ENCODE results near the gene C13orf46. TPM values are rescaled to one million over a fixed set of nuclear protein-coding genes. Genes with fewer than 3 reads are reported as not detected.
A peak's percentile ranks its signal among the peaks of the same experiment; 100 is the strongest.

Gene C13orf46
- total RNA-seq, 3 donors from 2014 or later = 1.3 to 1.8 (median 1.6) TPM

DNA sequence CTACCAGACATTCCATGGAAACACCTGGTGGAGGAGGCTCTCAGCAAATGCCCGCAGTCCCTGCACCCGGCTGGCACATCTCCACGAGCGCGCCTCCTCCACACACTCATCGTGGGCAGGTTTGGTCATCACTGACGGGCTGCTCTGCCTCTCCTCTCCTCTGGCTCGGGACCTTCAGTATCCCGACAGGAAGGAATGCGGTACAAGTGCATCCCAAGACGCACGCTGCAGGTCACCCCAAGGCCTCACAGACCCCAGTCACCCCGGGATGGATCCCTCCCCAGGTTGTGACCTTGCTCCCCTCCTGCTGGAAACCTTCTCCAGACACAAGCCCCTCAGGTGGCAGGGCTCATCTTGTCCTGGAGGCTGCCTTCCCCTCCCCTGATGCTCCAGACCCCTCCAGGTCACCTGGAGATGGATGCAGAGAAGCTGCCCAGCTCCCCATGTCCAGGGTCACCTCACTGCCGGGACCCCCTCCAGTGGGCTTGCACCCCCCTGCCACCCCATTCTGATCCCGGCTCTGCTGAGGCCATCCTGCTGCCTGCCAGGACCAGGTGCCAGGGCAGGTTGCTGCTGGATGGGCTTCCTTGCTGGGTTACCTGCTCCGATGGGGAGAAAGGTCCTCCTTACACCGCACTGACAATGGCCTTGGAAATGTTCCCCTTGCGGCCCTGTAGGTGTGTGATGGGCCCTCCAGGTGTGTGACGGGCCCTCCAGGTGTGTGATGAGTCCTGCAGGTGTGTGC is 29.9 kb downstream of the C13orf46 start:
- DNase-seq = peak in 1 of 3 donors; percentile 15
- H3K9me3 ChIP-seq = no peaks in the 10 kb centered on the region
- TF ChIP-seq, protein P1, sequence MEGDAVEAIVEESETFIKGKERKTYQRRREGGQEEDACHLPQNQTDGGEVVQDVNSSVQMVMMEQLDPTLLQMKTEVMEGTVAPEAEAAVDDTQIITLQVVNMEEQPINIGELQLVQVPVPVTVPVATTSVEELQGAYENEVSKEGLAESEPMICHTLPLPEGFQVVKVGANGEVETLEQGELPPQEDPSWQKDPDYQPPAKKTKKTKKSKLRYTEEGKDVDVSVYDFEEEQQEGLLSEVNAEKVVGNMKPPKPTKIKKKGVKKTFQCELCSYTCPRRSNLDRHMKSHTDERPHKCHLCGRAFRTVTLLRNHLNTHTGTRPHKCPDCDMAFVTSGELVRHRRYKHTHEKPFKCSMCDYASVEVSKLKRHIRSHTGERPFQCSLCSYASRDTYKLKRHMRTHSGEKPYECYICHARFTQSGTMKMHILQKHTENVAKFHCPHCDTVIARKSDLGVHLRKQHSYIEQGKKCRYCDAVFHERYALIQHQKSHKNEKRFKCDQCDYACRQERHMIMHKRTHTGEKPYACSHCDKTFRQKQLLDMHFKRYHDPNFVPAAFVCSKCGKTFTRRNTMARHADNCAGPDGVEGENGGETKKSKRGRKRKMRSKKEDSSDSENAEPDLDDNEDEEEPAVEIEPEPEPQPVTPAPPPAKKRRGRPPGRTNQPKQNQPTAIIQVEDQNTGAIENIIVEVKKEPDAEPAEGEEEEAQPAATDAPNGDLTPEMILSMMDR (IDR thresholded peaks at IDR 0.05) = no peak
- ATAC-seq = no peak
- no peak overlapping the region for H3K4me3 ChIP-seq
- intact Hi-C loops (cut with DNase I, micrococcal nuclease) = no loop called here
- no peaks in the 10 kb centered on the region for H3K36me3 ChIP-seq (ENCODE audit: low read depth)
- H3K4me1 ChIP-seq (ENCODE audit: low read depth) = peaks cover 10% of the 10 kb centered on the region

GRCh38 chr13:113942591-113943103 is 31.2 kb downstream of the C13orf46 start:
- intact Hi-C loops (cut with DNase I, micrococcal nuclease) = no loop called here
- Histone ChIP-seq H3K36me3 (ENCODE audit: low read depth) (no peaks in the 10 kb centered on the region), H3K4me1 (ENCODE audit: low read depth) (peaks cover 10% of the 10 kb centered on the region), H3K4me3 (no peak overlapping the region), H3K9me3 (no peaks in the 10 kb centered on the region)
- TF ChIP-seq, protein P1 (IDR thresholded peaks at IDR 0.05) = no peak
- ATAC-seq (no peak), DNase-seq (peak in 1 of 3 donors; percentile 16)

GRCh38 chr13:113941571-113942191 is 32.2 kb downstream of the C13orf46 start:
- intact Hi-C loops (cut with DNase I, micrococcal nuclease) = no loop called here
- ATAC-seq = no peak
- Histone ChIP-seq H3K4me3 (no peak overlapping the region), H3K9me3 (no peaks in the 10 kb centered on the region), H3K4me1 (ENCODE audit: low read depth) (peaks cover 8% of the 10 kb centered on the region), H3K36me3 (ENCODE audit: low read depth) (no peaks in the 10 kb centered on the region)
- peak in 1 of 3 donors; percentile 7 for DNase-seq
- TF ChIP-seq, protein P1 (IDR thresholded peaks at IDR 0.05) = no peak

DNA sequence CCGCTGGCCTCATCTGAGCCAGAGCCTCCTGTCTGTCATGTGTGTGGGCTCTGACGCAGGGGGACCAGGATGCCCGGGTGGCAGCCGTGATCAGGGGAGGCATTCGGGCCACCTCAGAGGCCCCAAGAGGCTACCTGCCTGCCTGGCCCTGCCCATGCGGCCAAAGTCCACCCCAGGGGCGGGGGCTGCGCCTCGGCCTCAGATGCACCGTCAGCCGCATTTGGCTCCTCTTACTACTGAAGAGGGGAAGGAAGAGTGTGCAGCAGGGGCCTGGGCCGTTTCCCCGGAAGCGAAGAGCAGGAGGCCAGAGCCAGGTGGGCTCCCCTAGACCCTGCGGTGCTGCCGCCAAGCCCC is 34.0 kb downstream of the C13orf46 start:
- ATAC-seq = peak; percentile 62
- intact Hi-C loops (cut with DNase I, micrococcal nuclease) = loop anchor here in 1 of 2 donors (10.0 kb wide), 1 partner anchor 125 kb away; no protein-coding TSS in a partner anchor
- TF ChIP-seq, protein P1 (IDR thresholded peaks at IDR 0.05) = no peak
- H3K36me3 ChIP-seq (ENCODE audit: low read depth) = no peaks in the 10 kb centered on the region
- peak in 2 of 3 donors; percentile 36 to 67 for DNase-seq
- H3K9me3 ChIP-seq = no peaks in the 10 kb centered on the region
- no peak overlapping the region for H3K4me3 ChIP-seq
- peaks cover 8% of the 10 kb centered on the region for H3K4me1 ChIP-seq (ENCODE audit: low read depth)

GRCh38 chr13:113939129-113939943 is 34.5 kb downstream of the C13orf46 start:
- intact Hi-C loops (cut with DNase I, micrococcal nuclease) = loop anchor here in 1 of 2 donors (10.0 kb wide), 1 partner anchor 125 kb away; no protein-coding TSS in a partner anchor
- Histone ChIP-seq H3K4me3 (no peak overlapping the region), H3K9me3 (no peaks in the 10 kb centered on the region), H3K36me3 (ENCODE audit: low read depth) (no peaks in the 10 kb centered on the region), H3K4me1 (ENCODE audit: low read depth) (peaks cover 8% of the 10 kb centered on the region)
- ATAC-seq (peak; percentile 7), DNase-seq (no peak)
- TF ChIP-seq, protein P1 (IDR thresholded peaks at IDR 0.05) = no peak

Measured in mucosa of descending colon (tissue), 3 donors.